ENCODE data around the gene C9orf50.
A peak's percentile ranks its signal among the peaks of the same experiment; 100 is the strongest.

The C9orf50 gene

GRCh38 chr9:129607027-129607387 lies 13.9 kb downstream of the C9orf50 start:
- Histone ChIP-seq H3K4me1 (peaks cover 61 to 95% (median 94%) of the 10 kb centered on the region in 10 experiments), H3K36me3 (no peaks in the 10 kb centered on the region), H3K4me3 (peak overlapping the region in 2 of 10 experiments; percentile 24 to 41; a peak in 3 of 20 replicates), H3K27ac (peak overlapping the region in 10 of 11 experiments; percentile 29 to 82 (median 76); a peak in 19 of 22 replicates), H3K27me3 (no peaks in the 10 kb centered on the region), H3K4me2 (peak overlapping the region; percentile 78 to 98 (median 85)), H4K20me1 (no peaks in the 10 kb centered on the region), H3K9me3 (replicated peaks in 1 of 11) (no peaks in the 10 kb centered on the region), H3K9ac (peak overlapping the region in 9 of 11 experiments; percentile 31 to 74 (median 62); a peak in 16 of 22 replicates)
- TF ChIP-seq Cebpa-rat (IDR thresholded peaks at IDR 0.05): no peak

- peak overlapping the region in 1 of 10 experiments; percentile 41; a peak in 1 of 20 replicates for H3K4me3 ChIP-seq
- no peaks in the 10 kb centered on the region for H3K9me3 ChIP-seq (replicated peaks in 1 of 11)
- TF ChIP-seq Cebpa-rat (IDR thresholded peaks at IDR 0.05): no peak
- H3K4me1 ChIP-seq: peaks cover 56 to 94% (median 91%) of the 10 kb centered on the region in 10 experiments
- H3K27ac ChIP-seq: peak overlapping the region in 10 of 11 experiments; percentile 29 to 82 (median 76); a peak in 19 of 22 replicates
- no peaks in the 10 kb centered on the region for H3K36me3 ChIP-seq
- no peaks in the 10 kb centered on the region for H4K20me1 ChIP-seq
- H3K9ac ChIP-seq: peak overlapping the region in 10 of 11 experiments; percentile 14 to 74 (median 57); a peak in 16 of 22 replicates
- H3K4me2 ChIP-seq: peak overlapping the region; percentile 78 to 98 (median 85)
- no peaks in the 10 kb centered on the region for H3K27me3 ChIP-seq
These were observed 14.5 kb downstream of the C9orf50 start for GRCh38 chr9:129606161-129607026.

GRCh38 chr9:129604766-129605163 lies 16.1 kb downstream of the C9orf50 start:
- Histone ChIP-seq H3K36me3 (no peaks in the 10 kb centered on the region), H3K4me1 (peaks cover 53 to 99% (median 92%) of the 10 kb centered on the region in 10 experiments), H3K9ac (peak overlapping the region in 4 of 11 experiments; percentile 7 to 56 (median 38); a peak in 5 of 22 replicates), H3K4me2 (peak overlapping the region in 10 of 11 experiments; percentile 13 to 92 (median 78); a peak in 19 of 22 replicates), H3K27me3 (no peaks in the 10 kb centered on the region), H3K9me3 (replicated peaks in 1 of 11) (no peaks in the 10 kb centered on the region), H3K27ac (peak overlapping the region in 6 of 11 experiments; percentile 27 to 64 (median 40); a peak in 9 of 22 replicates), H3K4me3 (no peak overlapping the region), H4K20me1 (no peaks in the 10 kb centered on the region)
- no peak for TF ChIP-seq Cebpa-rat (IDR thresholded peaks at IDR 0.05)

- Histone ChIP-seq H3K4me1 (peaks cover 48 to 95% (median 90%) of the 10 kb centered on the region in 10 experiments), H3K27me3 (no peaks in the 10 kb centered on the region), H3K27ac (peak overlapping the region in 6 of 11 experiments; percentile 27 to 64 (median 40); a peak in 10 of 22 replicates), H3K4me3 (no peak overlapping the region), H4K20me1 (no peaks in the 10 kb centered on the region), H3K36me3 (no peaks in the 10 kb centered on the region), H3K4me2 (peak overlapping the region in 10 of 11 experiments; percentile 13 to 92 (median 78); a peak in 20 of 22 replicates), H3K9me3 (replicated peaks in 1 of 11) (no peaks in the 10 kb centered on the region), H3K9ac (peak overlapping the region in 6 of 11 experiments; percentile 1 to 56 (median 36); a peak in 6 of 22 replicates)
- no peak for TF ChIP-seq Cebpa-rat (IDR thresholded peaks at IDR 0.05)
These were observed 16.7 kb downstream of the C9orf50 start for GRCh38 chr9:129604056-129604765.

- Histone ChIP-seq H3K9ac (peak overlapping the region in 8 of 11 experiments; percentile 6 to 49 (median 34); a peak in 9 of 22 replicates), H4K20me1 (no peaks in the 10 kb centered on the region), H3K27me3 (peaks cover 0 to 5% (median 0%) of the 10 kb centered on the region in 11 experiments; a peak in 3 of 22 replicates), H3K36me3 (no peaks in the 10 kb centered on the region), H3K4me2 (peak overlapping the region; percentile 64 to 92 (median 80)), H3K4me1 (peaks cover 43 to 94% (median 89%) of the 10 kb centered on the region in 10 experiments), H3K4me3 (0 out of 20 replicates have a peak overlapping the region, but pooled peaks of 1 of the 10 experiments have one; percentile 13), H3K27ac (peak overlapping the region in 7 of 11 experiments; percentile 30 to 64 (median 48); a peak in 13 of 22 replicates), H3K9me3 (replicated peaks in 1 of 11) (no peaks in the 10 kb centered on the region)
- TF ChIP-seq Cebpa-rat (IDR thresholded peaks at IDR 0.05): no peak
These were observed 18.1 kb downstream of the C9orf50 start for GRCh38 chr9:129602598-129603415.

- H3K4me3 ChIP-seq: no peak overlapping the region
- no peaks in the 10 kb centered on the region for H4K20me1 ChIP-seq
- H3K4me2 ChIP-seq: peak overlapping the region in 5 of 11 experiments; percentile 26 to 99 (median 51); a peak in 4 of 22 replicates
- TF ChIP-seq Cebpa-rat (IDR thresholded peaks at IDR 0.05): no peak
- H3K27me3 ChIP-seq: peaks cover 0 to 16% (median 5%) of the 10 kb centered on the region in 11 experiments; a peak in 11 of 22 replicates
- no peak overlapping the region for H3K9ac ChIP-seq
- H3K9me3 ChIP-seq (replicated peaks in 1 of 11): no peaks in the 10 kb centered on the region
- H3K36me3 ChIP-seq: no peaks in the 10 kb centered on the region
- peaks cover 41 to 94% (median 89%) of the 10 kb centered on the region in 10 experiments for H3K4me1 ChIP-seq
- H3K27ac ChIP-seq: no peak overlapping the region
These were observed 19.7 kb downstream of the C9orf50 start for GRCh38 chr9:129601082-129601674.

GRCh38 chr9:129598089-129598596 lies 22.8 kb downstream of the C9orf50 start:
- peak overlapping the region in 9 of 10 experiments; percentile 32 to 61 (median 49); a peak in 12 of 20 replicates for H3K4me3 ChIP-seq
- peaks cover 55 to 94% (median 89%) of the 10 kb centered on the region in 10 experiments for H3K4me1 ChIP-seq
- H3K27ac ChIP-seq: peak overlapping the region; percentile 48 to 73 (median 63); a peak in 20 of 22 replicates
- peak overlapping the region in 10 of 11 experiments; percentile 57 to 78 (median 66); a peak in 20 of 22 replicates for H3K9ac ChIP-seq
- H3K4me2 ChIP-seq: peak overlapping the region; percentile 84 to 99 (median 98)
- TF ChIP-seq Cebpa-rat (IDR thresholded peaks at IDR 0.05): 0 out of 22 replicates have a peak, but pooled peaks of 1 of the 11 experiments have one; percentile 48
- no peaks in the 10 kb centered on the region for H3K36me3 ChIP-seq
- no peaks in the 10 kb centered on the region for H3K9me3 ChIP-seq (replicated peaks in 1 of 11)
- no peaks in the 10 kb centered on the region for H4K20me1 ChIP-seq
- H3K27me3 ChIP-seq: peaks cover 0 to 16% (median 5%) of the 10 kb centered on the region in 11 experiments; a peak in 11 of 22 replicates

All from BLaER1 treated with 17β-estradiol and CSF1 and Interleukin-3, amounts not matched to agents 10 nM and 100 nM (cell line).